H1 (cell line): ENCODE data around the gene PRODH2. TPM values are rescaled to one million over a fixed set of nuclear protein-coding genes. Genes with fewer than 3 reads are reported as not detected.

ENCODE experiments used
- CTCF ChIA-PET: fragments of 300-600 bp; sonication (Branson Sonifier 250); formaldehyde crosslinking; loops from one replicate; lab custom pipeline; 2021; ENCODE audit not compliant: partially characterized antibody; lab: Charles Lee
- POLR2A ChIA-PET: fragments of 300-600 bp; sonication (Branson Sonifier 250); formaldehyde crosslinking; loops from one replicate; lab custom pipeline; 2021; ENCODE audit warnings: inconsistent platforms; ENCODE audit not compliant: partially characterized antibody; lab: Charles Lee
- DNase-seq, 2 experiments: peaks; one replicate each; pipeline versions ENCODE4 v3.0.0 to v3.0.0-alpha.2; 2010 to 2022; ENCODE audit warnings: low spot score in 2 of 2, low read depth in 1 of 2, mixed read lengths in 1 of 2
- FAIRE-seq: peaks from 2 replicates; lab custom pipeline; 2011; peaks lifted over from hg19 to GRCh38; lab: Jason Lieb, UNC
- H2AFZ ChIP-seq: 2 replicates; pipeline ENCODE4 v1.8.1; 2012; ENCODE audit warnings: low read length, inconsistent platforms
- H2AK5ac ChIP-seq: 2 replicates; pipeline ENCODE4 v1.6.1; 2013; ENCODE audit warnings: low read depth, low read length
- H2BK120ac ChIP-seq: replicated peaks from 2 replicates; pipeline ENCODE3; 2013; ENCODE audit warnings: low read depth, low read length, inconsistent platforms
- H2BK12ac ChIP-seq: 2 replicates; pipeline ENCODE4 v1.6.1; 2013; ENCODE audit warnings: low read depth, low read length
- H2BK15ac ChIP-seq: 2 replicates; pipeline ENCODE4 v1.6.1; 2013; ENCODE audit warnings: low read length
- H2BK20ac ChIP-seq: 2 replicates; pipeline ENCODE4 v1.6.1; 2013; ENCODE audit warnings: low read length
- H2BK5ac ChIP-seq: 2 replicates; pipeline ENCODE4 v1.6.1; 2013; ENCODE audit warnings: low read depth, low read length
- H3K14ac ChIP-seq: 2 replicates; pipeline ENCODE4 v1.6.1; 2013; ENCODE audit warnings: inconsistent platforms; ENCODE audit not compliant: insufficient read length
- H3K18ac ChIP-seq: 2 replicates; pipeline ENCODE4 v1.6.1; 2013; ENCODE audit warnings: low read length; ENCODE audit errors: extremely low read depth
- H3K23ac ChIP-seq: 2 replicates; pipeline ENCODE4 v1.6.1; 2013; ENCODE audit warnings: inconsistent platforms; ENCODE audit not compliant: insufficient read length
- H3K23me2 ChIP-seq: 2 replicates; pipeline ENCODE4 v1.6.1; 2013; ENCODE audit warnings: low read depth, low read length
- H3K27ac ChIP-seq: 2 replicates; pipeline ENCODE4 v1.6.1; 2011; ENCODE audit warnings: low read depth, low read length, inconsistent platforms
- H3K27me3 ChIP-seq, 4 experiments: replicated peaks in 1 of 4; 1 replicate in 1 of 4; 2 replicates in 3 of 4; pipeline versions ENCODE4 v1.6.1 to v1.8.1; 2011 to 2013; ENCODE audit warnings: low read length in 3 of 4, mild to moderate bottlenecking in 3 of 4, inconsistent platforms in 2 of 4, mixed read lengths in 2 of 4, moderate library complexity in 1 of 4; ENCODE audit not compliant: control insufficient read depth in 3 of 4, insufficient read depth in 3 of 4; ENCODE audit errors: extremely low read depth in 1 of 4
- H3K36me3 ChIP-seq, 4 experiments: 2 replicates each; pipeline versions ENCODE4 v1.6.1 to v1.8.1; 2011 to 2013; ENCODE audit warnings: mild to moderate bottlenecking in 4 of 4, low read length in 3 of 4, moderate library complexity in 2 of 4, control low read depth in 1 of 4, inconsistent platforms in 1 of 4; ENCODE audit not compliant: insufficient read depth in 4 of 4, control insufficient read depth in 2 of 4
- H3K4ac ChIP-seq: replicated peaks from 2 replicates; pipeline ENCODE3; 2013; ENCODE audit warnings: low read length, low read depth, mixed read lengths, inconsistent platforms; ENCODE audit not compliant: insufficient read length
- H3K4me1 ChIP-seq, 4 experiments: replicated peaks in 1 of 4; 1 replicate in 1 of 4; 2 replicates in 3 of 4; pipeline versions ENCODE4 v1.6.1 to v1.8.1; 2011 to 2013; ENCODE audit warnings: low read length in 3 of 4, inconsistent platforms in 2 of 4, mixed read lengths in 1 of 4; ENCODE audit not compliant: insufficient read depth in 4 of 4, control insufficient read depth in 3 of 4
- H3K4me2 ChIP-seq, 2 experiments: 2 replicates each; pipeline versions ENCODE4 v1.6.1 to v1.8.1; 2011 to 2013; ENCODE audit warnings: low read depth in 2 of 2, low read length in 2 of 2, control low read depth in 1 of 2, inconsistent platforms in 1 of 2, mild to moderate bottlenecking in 1 of 2; ENCODE audit not compliant: insufficient read depth in 1 of 2
- H3K4me3 ChIP-seq, 4 experiments: fragments of 200-600, 300-600 bp in 1 of 4; sonication (generic), shearing (Covaris generic), sonication (Bioruptor Twin) in 1 of 4; 2 replicates each; pipeline versions ENCODE4 v1.5.1 to v1.8.1; 2011 to 2016; ENCODE audit warnings: low read length in 4 of 4, low read depth in 3 of 4, control low read depth in 2 of 4, inconsistent platforms in 2 of 4, mild to moderate bottlenecking in 2 of 4, mixed read lengths in 1 of 4, moderate library complexity in 1 of 4; ENCODE audit not compliant: insufficient read depth in 2 of 4; ENCODE audit errors: extremely low read depth in 1 of 4
- H3K56ac ChIP-seq: replicated peaks from 2 replicates; pipeline ENCODE3; 2013; ENCODE audit warnings: low read depth, mild to moderate bottlenecking, mixed read lengths, low read length, inconsistent platforms; ENCODE audit not compliant: insufficient read length
- H3K79me1 ChIP-seq: 2 replicates; pipeline ENCODE4 v1.6.1; 2013; ENCODE audit warnings: low read depth, low read length, control low read depth
- H3K79me2 ChIP-seq, 2 experiments: 2 replicates each; pipeline versions ENCODE4 v1.6.1 to v1.8.1; 2012 to 2013; ENCODE audit warnings: low read length in 2 of 2, mild to moderate bottlenecking in 2 of 2, inconsistent platforms in 1 of 2; ENCODE audit not compliant: insufficient read depth in 2 of 2, control insufficient read depth in 1 of 2
- H3K9ac ChIP-seq, 4 experiments: replicated peaks in 1 of 4; 1 replicate in 1 of 4; 2 replicates in 3 of 4; pipeline versions ENCODE4 v1.6.1 to v1.8.1; 2011 to 2013; ENCODE audit warnings: low read depth in 3 of 4, low read length in 3 of 4, control low read depth in 2 of 4, mild to moderate bottlenecking in 2 of 4, moderate library complexity in 2 of 4, inconsistent platforms in 1 of 4; ENCODE audit errors: extremely low read depth in 1 of 4
- H3K9me3 ChIP-seq, 2 experiments: 2 replicates each; pipeline versions ENCODE4 v1.6.1 to v1.8.1; 2012 to 2013; ENCODE audit warnings: mild to moderate bottlenecking in 2 of 2, moderate library complexity in 2 of 2, control low read depth in 1 of 2, inconsistent platforms in 1 of 2, low read depth in 1 of 2, low read length in 1 of 2, mixed read lengths in 1 of 2; ENCODE audit not compliant: insufficient read depth in 2 of 2
- H4K20me1 ChIP-seq, 2 experiments: replicated peaks in 1 of 2; 2 replicates each; pipeline versions ENCODE3 to v1.8.1; 2011 to 2013; ENCODE audit warnings: inconsistent platforms in 2 of 2, low read length in 2 of 2, mild to moderate bottlenecking in 1 of 2; ENCODE audit not compliant: insufficient read depth in 2 of 2, control insufficient read depth in 1 of 2
- H4K5ac ChIP-seq: 2 replicates; pipeline ENCODE4 v1.6.1; 2013; ENCODE audit warnings: low read length, low read depth, mixed read lengths, inconsistent platforms; ENCODE audit not compliant: insufficient read length
- H4K8ac ChIP-seq: 2 replicates; pipeline ENCODE4 v1.8.0; 2013; ENCODE audit warnings: mild to moderate bottlenecking, moderate library complexity, low read length, inconsistent platforms; ENCODE audit not compliant: insufficient read depth; ENCODE audit errors: extremely low read depth
- H4K91ac ChIP-seq: replicated peaks from 2 replicates; pipeline ENCODE3; 2013; ENCODE audit warnings: low read length, mixed read lengths, inconsistent platforms; ENCODE audit not compliant: insufficient read length
- BACH1 ChIP-seq: IDR thresholded peaks from 2 replicates; pipeline ENCODE4 v1.6.1; 2012; ENCODE audit warnings: low read length, improper control_type of control experiment
- BCL11A ChIP-seq, 2 experiments: IDR thresholded peaks; one replicate each; pipeline ENCODE4 v1.6.1; 2011; ENCODE audit warnings: low read depth in 2 of 2, low read length in 2 of 2, mild to moderate bottlenecking in 2 of 2
- BRCA1 ChIP-seq: IDR thresholded peaks from 2 replicates; pipeline ENCODE4 v1.6.1; 2012; ENCODE audit warnings: low read depth, low read length, improper control_type of control experiment
- CREB1 ChIP-seq: IDR thresholded peaks from 2 replicates; pipeline ENCODE4 v1.6.1; 2012; ENCODE audit warnings: inconsistent platforms
- JUN ChIP-seq: IDR thresholded peaks from 2 replicates; pipeline ENCODE4 v1.6.1; 2011; ENCODE audit warnings: low read depth, mild to moderate bottlenecking, improper control_type of control experiment, low read length
- MAX ChIP-seq: IDR thresholded peaks from 2 replicates; pipeline ENCODE4 v1.6.1; 2012; ENCODE audit warnings: inconsistent platforms
- RAD21 ChIP-seq, 2 experiments: IDR thresholded peaks in 1 of 2; conservative IDR thresholded peaks in 1 of 2; 2 replicates each; pipeline ENCODE4 v1.6.1; 2011; ENCODE audit warnings: low read depth in 2 of 2, low read length in 2 of 2, improper control_type of control experiment in 1 of 2, inconsistent platforms in 1 of 2, mild to moderate bottlenecking in 1 of 2, moderate library complexity in 1 of 2
- RXRA ChIP-seq: IDR thresholded peaks from 2 replicates; pipeline ENCODE4 v1.6.1; 2011; ENCODE audit warnings: low read depth, mild to moderate bottlenecking, low read length, moderate library complexity; ENCODE audit not compliant: insufficient read depth
- SAP30 ChIP-seq: fragments of 300-600 bp; sonication (generic); IDR thresholded peaks from 2 replicates; pipeline ENCODE4 v1.7.1; 2012; ENCODE audit warnings: low read length, moderate library complexity, mild to moderate bottlenecking, inconsistent platforms; ENCODE audit not compliant: insufficient read depth, insufficient replicate concordance
- SRF ChIP-seq: IDR thresholded peaks from 2 replicates; pipeline ENCODE4 v1.6.1; 2011; ENCODE audit warnings: mild to moderate bottlenecking, low read depth, low read length, moderate library complexity
- TEAD4 ChIP-seq: IDR thresholded peaks from 2 replicates; pipeline ENCODE4 v1.6.1; 2012; ENCODE audit warnings: low read depth, low read length, inconsistent platforms, mixed read lengths
- YY1 ChIP-seq: IDR thresholded peaks from 2 replicates; pipeline ENCODE4 v1.6.1; 2011; ENCODE audit warnings: low read depth, mild to moderate bottlenecking, low read length
- ZNF274 ChIP-seq: IDR thresholded peaks from 2 replicates; pipeline ENCODE4 v1.7.0; 2012; ENCODE audit warnings: low read length, borderline replicate concordance; ENCODE audit errors: extremely low read depth
- WGBS, 2 experiments: shearing (Covaris generic) in 1 of 2; methylation state at CpG; one replicate each; pipeline versions ENCODE4 v1.1.6 to v1.1.7; 2013 to 2015; ENCODE audit warnings: low lambda C conversion rate in 2 of 2, mixed read lengths in 2 of 2, inconsistent platforms in 1 of 2, low coverage in 1 of 2, missing lambda C conversion rate in 1 of 2; ENCODE audit not compliant: insufficient replicate concordance in 2 of 2, insufficient coverage in 1 of 2, insufficient read length in 1 of 2; ENCODE audit errors: extremely low coverage in 1 of 2, missing lambda C conversion rate in 1 of 2; 5-methylcytosine and 5-hydroxymethylcytosine counted together
- polyA plus RNA-seq, 7 experiments: library from polyadenylated mRNA; depleted of rRNA in 3 of 7; stranded (reverse) in 5 of 7; unstranded in 2 of 7; fragments of >200 nt in 5 of 7; fragments of 200-250 nt in 2 of 7; gene quantifications; 1 replicate in 5 of 7; 2 replicates in 1 of 7; 4 replicates in 1 of 7; pipeline versions ENCODE4 v1.2.1 to v1.2.3, GENCODE V29; 2011 to 2013; ENCODE audit warnings: missing spikeins in 2 of 7, mixed read lengths in 2 of 7
- total RNA-seq: library from RNA; stranded (reverse); fragmentation: NEBNext Ultra II Directional; extraction: Animal tissue kit (Norgen Biotek cat#: 25700); gene quantifications from 2 replicates; pipeline ENCODE4 v1.2.1, GENCODE V29; 2021

The PRODH2 gene
- total and polyA plus RNA-seq, 2 of the 8 experiments (the other 6 are each of a cell fraction or from before 2014, with no cell fraction given): not detected

GRCh38 chr19:35828692-35829301, 16.2 kb upstream of the PRODH2 start:
- Histone ChIP-seq H2AK5ac (no peak overlapping the region), H4K8ac (no peak overlapping the region), H3K79me1 (no peaks in the 10 kb centered on the region), H2BK120ac (no peak overlapping the region), H2AFZ (no peak overlapping the region), H2BK15ac (no peak overlapping the region), H3K9me3 (no peaks in the 10 kb centered on the region), H3K23me2 (no peaks in the 10 kb centered on the region), H4K5ac (no peak overlapping the region), H2BK5ac (no peak overlapping the region), H3K4me2 (no peak overlapping the region), H3K14ac (no peak overlapping the region), H3K23ac (no peak overlapping the region), H3K27ac (no peak overlapping the region), H3K79me2 (no peaks in the 10 kb centered on the region), H3K18ac (no peak overlapping the region), H2BK12ac (no peak overlapping the region), H4K20me1 (no peaks in the 10 kb centered on the region), H3K56ac (no peak overlapping the region), H3K9ac (no peak overlapping the region), H3K36me3 (no peaks in the 10 kb centered on the region), H3K4ac (no peak overlapping the region), H3K4me1 (no peaks in the 10 kb centered on the region; a peak in 2 of 7 replicates), H3K4me3 (no peak overlapping the region), H2BK20ac (no peak overlapping the region), H4K91ac (no peak overlapping the region), H3K27me3 (no peaks in the 10 kb centered on the region; a peak in 2 of 7 replicates)
- DNase-seq (peak in 1 of 2 experiments; percentile 88), FAIRE-seq (peak; percentile 80)
- POLR2A ChIA-PET: interaction anchor here (1.0 kb wide), 2 partner anchors 39 to 84 kb away, joined by 3 to 5 read pairs; partner anchors contain the start of genes PSENEN and U2AF1L4
- CTCF ChIA-PET: interaction anchor here (0.8 to 1.0 kb wide), 3 partner anchors 9 to 54 kb away, joined by 3 to 7 read pairs (median 3); no protein-coding TSS in a partner anchor
- WGBS, 2 experiments: 46% methylated on average over 12 of the region's 12 CpGs; no CpG with 5 or more reads in 1 of the 2 experiments
- TF ChIP-seq BCL11A (IDR thresholded peaks at IDR 0.05; ENCODE audit: low read depth in 2 of 2, low read length in 2 of 2) (no peak), SAP30 (peak; percentile 88), CREB1 (peak; percentile 40; the same call in 1 of the 2 replicates), MAX (peak; percentile 88), JUN (no peak), TEAD4 (no peak), YY1 (peak; percentile 77), ZNF274 (no peak), BACH1 (no peak), RAD21 (IDR thresholded peaks at IDR 0.05 in 1 of 2, conservative IDR thresholded peaks at IDR 0.05 in 1 of 2; ENCODE audit: low read depth in 2 of 2, low read length in 2 of 2) (no peak), BRCA1 (no peak), RXRA (no peak), SRF (no peak)
